ENCODE data around the gene SMC3.
"Not testable (repeated sequence)": the region's sequence is repeated elsewhere in the genome, so short reads cannot be mapped to it uniquely, and the experiment has no call there.

Gene SMC3

GRCh38 chr10:110567201-110568054, at the start of gene SMC3:
Gene SMC3, plus strand, starts transcription at chr10:110567695. Its CDS starts 122 bp downstream, at chr10:110567817.
- peak; percentile 94 for DNase-seq

- no peak for DNase-seq
Measured at GRCh38 chr10:110522365-110522988, 45.0 kb upstream of the SMC3 start.

- no peak for DNase-seq
Measured at GRCh38 chr10:110523736-110524135, 43.8 kb upstream of the SMC3 start.

- no peak for DNase-seq
Measured at GRCh38 chr10:110524179-110524858, 43.2 kb upstream of the SMC3 start.

GRCh38 chr10:110524859-110525232, 42.6 kb upstream of the SMC3 start:
- DNase-seq, result no peak

- no peak for DNase-seq
Measured at GRCh38 chr10:110525349-110526260, 41.9 kb upstream of the SMC3 start.

- DNase-seq, result no peak
Measured at GRCh38 chr10:110527731-110528171, 39.7 kb upstream of the SMC3 start.

- DNase-seq, result no peak
Measured at GRCh38 chr10:110528224-110528996, 39.1 kb upstream of the SMC3 start.

GRCh38 chr10:110528997-110529524, 38.4 kb upstream of the SMC3 start:
- DNase-seq, result peak; percentile 48

GRCh38 chr10:110529596-110530011, 37.9 kb upstream of the SMC3 start:
- DNase-seq, result peak; percentile 47

- DNase-seq, result no peak
Measured at GRCh38 chr10:110530131-110530831, 37.2 kb upstream of the SMC3 start.

GRCh38 chr10:110531687-110532086, 35.8 kb upstream of the SMC3 start:
- no peak for DNase-seq

- DNase-seq, result not testable (repeated sequence)
Measured at GRCh38 chr10:110532628-110533027, 34.9 kb upstream of the SMC3 start.

- no peak for DNase-seq
Measured at GRCh38 chr10:110533149-110533548, 34.3 kb upstream of the SMC3 start.

- no peak for DNase-seq
Measured at GRCh38 chr10:110534571-110534970, 32.9 kb upstream of the SMC3 start.

GRCh38 chr10:110535958-110536891, 31.3 kb upstream of the SMC3 start:
- peak; percentile 61 for DNase-seq

- DNase-seq, result no peak
Measured at GRCh38 chr10:110539091-110539490, 28.4 kb upstream of the SMC3 start.

- DNase-seq, result no peak
Measured at GRCh38 chr10:110540031-110540430, 27.5 kb upstream of the SMC3 start.

- no peak for DNase-seq
Measured at GRCh38 chr10:110544958-110545537, 22.4 kb upstream of the SMC3 start.

Measured in CD4-positive, alpha-beta T cell treated with Interleukin-21 for 1 hour (primary cell).